HG02798 (cell line): ENCODE results near the gene TMOD1.
"Not testable (repeated sequence)": the region's sequence is repeated elsewhere in the genome, so short reads cannot be mapped to it uniquely, and the experiment has no call there.

Source experiments
- ATAC-seq: cut with Tn5 transposase; IDR thresholded peaks from one replicate; pipeline ENCODE4 v1.9.1; 2021; ENCODE audit warnings: mild to moderate bottlenecking; ENCODE audit not compliant: unreplicated experiment, poor library complexity

The TMOD1 gene

GRCh38 chr9:97581590-97581989 lies 80.1 kb downstream of the TMOD1 start:
- not testable (repeated sequence) for ATAC-seq

GRCh38 chr9:97584778-97585177 lies 83.3 kb downstream of the TMOD1 start:
- ATAC-seq: not testable (repeated sequence)

- ATAC-seq: not testable (repeated sequence)
Measured at GRCh38 chr9:97586909-97587308, 85.4 kb downstream of the TMOD1 start.

- no peak for ATAC-seq
Measured at GRCh38 chr9:97591535-97591934, 90.1 kb downstream of the TMOD1 start.

GRCh38 chr9:97592126-97592525 lies 90.7 kb downstream of the TMOD1 start:
- no peak for ATAC-seq

GRCh38 chr9:97593960-97594359 lies 92.5 kb downstream of the TMOD1 start:
- no peak for ATAC-seq

GRCh38 chr9:97594381-97594921 lies 93.0 kb downstream of the TMOD1 start:
- no peak for ATAC-seq

GRCh38 chr9:97596906-97597305 lies 95.4 kb downstream of the TMOD1 start:
- no peak for ATAC-seq

- ATAC-seq: peak; percentile 87
Measured at GRCh38 chr9:97598461-97599288, 97.2 kb downstream of the TMOD1 start.

GRCh38 chr9:97599314-97599846 lies 97.9 kb downstream of the TMOD1 start:
- no peak for ATAC-seq

- ATAC-seq: no peak
Measured at GRCh38 chr9:97600531-97601227, 99.2 kb downstream of the TMOD1 start.

GRCh38 chr9:97601228-97601898 lies 99.9 kb downstream of the TMOD1 start:
- ATAC-seq: no peak

GRCh38 chr9:97602430-97602829 lies 101.0 kb downstream of the TMOD1 start:
- ATAC-seq: no peak

GRCh38 chr9:97604901-97605645 lies 103.6 kb downstream of the TMOD1 start:
- no peak for ATAC-seq

- ATAC-seq: no peak
Measured at GRCh38 chr9:97615439-97616072, 114.1 kb downstream of the TMOD1 start.

- ATAC-seq: no peak
Measured at GRCh38 chr9:97617939-97618416, 116.5 kb downstream of the TMOD1 start.

- ATAC-seq: not testable (repeated sequence)
Measured at GRCh38 chr9:97620063-97620462, 118.6 kb downstream of the TMOD1 start.

GRCh38 chr9:97622483-97622882 lies 121.0 kb downstream of the TMOD1 start:
- ATAC-seq: not testable (repeated sequence)

GRCh38 chr9:97623946-97624345 lies 122.5 kb downstream of the TMOD1 start:
- ATAC-seq: no peak
